ENCODE data around the gene PLAAT4. TPM values are rescaled to one million over a fixed set of nuclear protein-coding genes. Genes with fewer than 3 reads are reported as not detected.

The PLAAT4 gene
- total RNA-seq, 2 experiments from 2014 or later, result 1.3 to 6.8 TPM

DNA sequence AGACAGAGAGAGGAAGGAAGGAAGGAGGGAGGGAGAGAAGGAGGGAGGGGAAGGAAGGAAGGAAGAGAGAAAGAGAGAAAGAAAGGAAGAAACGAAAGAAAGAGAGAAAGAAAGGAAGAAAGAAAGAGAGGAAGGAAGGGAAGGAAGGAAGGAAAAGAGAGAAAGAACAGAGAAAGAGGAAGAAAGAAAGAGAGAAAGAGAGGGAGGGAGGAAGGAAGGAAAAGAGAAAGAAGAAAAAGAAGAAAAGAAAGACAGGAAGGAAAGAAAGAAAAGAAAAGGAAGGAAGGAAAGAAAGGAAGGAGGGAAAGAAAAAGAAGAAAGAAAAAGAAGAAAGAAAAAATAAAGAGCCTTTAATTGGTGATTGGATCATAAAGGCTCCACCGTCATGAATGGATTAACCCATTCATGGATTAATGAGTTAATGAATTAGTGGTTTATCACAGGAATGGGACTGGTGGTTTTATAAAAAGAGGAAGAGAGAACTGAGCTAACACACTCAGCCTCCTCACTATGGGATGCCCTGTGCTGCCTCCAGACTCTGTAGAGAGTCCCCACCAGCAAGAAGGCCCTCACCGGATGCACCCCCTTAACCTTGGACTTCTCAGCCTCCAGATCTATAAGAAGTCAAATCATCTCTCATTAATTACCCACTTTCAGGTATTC is 35.5 kb downstream of the PLAAT4 start:
- peak; percentile 78 for DNase-seq (ENCODE audit: low spot score)
- no peak for TF ChIP-seq EZH2phosphoT487 (IDR thresholded peaks at IDR 0.05; ENCODE audit: borderline replicate concordance, low read depth, low read length)
- TF ChIP-seq, protein P1, sequence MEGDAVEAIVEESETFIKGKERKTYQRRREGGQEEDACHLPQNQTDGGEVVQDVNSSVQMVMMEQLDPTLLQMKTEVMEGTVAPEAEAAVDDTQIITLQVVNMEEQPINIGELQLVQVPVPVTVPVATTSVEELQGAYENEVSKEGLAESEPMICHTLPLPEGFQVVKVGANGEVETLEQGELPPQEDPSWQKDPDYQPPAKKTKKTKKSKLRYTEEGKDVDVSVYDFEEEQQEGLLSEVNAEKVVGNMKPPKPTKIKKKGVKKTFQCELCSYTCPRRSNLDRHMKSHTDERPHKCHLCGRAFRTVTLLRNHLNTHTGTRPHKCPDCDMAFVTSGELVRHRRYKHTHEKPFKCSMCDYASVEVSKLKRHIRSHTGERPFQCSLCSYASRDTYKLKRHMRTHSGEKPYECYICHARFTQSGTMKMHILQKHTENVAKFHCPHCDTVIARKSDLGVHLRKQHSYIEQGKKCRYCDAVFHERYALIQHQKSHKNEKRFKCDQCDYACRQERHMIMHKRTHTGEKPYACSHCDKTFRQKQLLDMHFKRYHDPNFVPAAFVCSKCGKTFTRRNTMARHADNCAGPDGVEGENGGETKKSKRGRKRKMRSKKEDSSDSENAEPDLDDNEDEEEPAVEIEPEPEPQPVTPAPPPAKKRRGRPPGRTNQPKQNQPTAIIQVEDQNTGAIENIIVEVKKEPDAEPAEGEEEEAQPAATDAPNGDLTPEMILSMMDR (conservative IDR thresholded peaks at IDR 0.05; ENCODE audit: low read length), result no peak
- BruUV-seq (replicated peaks), result no TSS peak
- CTCF ChIA-PET (ENCODE audit: unreplicated experiment), result no interaction called here
- H4K20me1 ChIP-seq (ENCODE audit: insufficient read depth, low read length), result no peaks in the 10 kb centered on the region
- H3K9me3 ChIP-seq (ENCODE audit: low read length), result no peaks in the 10 kb centered on the region
- intact Hi-C loops (cut with micrococcal nuclease; ENCODE audit: unreplicated experiment), result no loop called here
- H3K36me3 ChIP-seq (ENCODE audit: insufficient read depth, low read length), result no peaks in the 10 kb centered on the region
- H3K4me2 ChIP-seq (ENCODE audit: low read length), result peak overlapping the region; percentile 49
- H3K27ac ChIP-seq (ENCODE audit: low read depth, low read length, poor library complexity, severe bottlenecking), result peak overlapping the region; percentile 68
- H3K79me2 ChIP-seq (ENCODE audit: insufficient read depth, low read depth, low read length), result no peaks in the 10 kb centered on the region
- H3K9me2 ChIP-seq (ENCODE audit: insufficient read depth, low read length), result no peaks in the 10 kb centered on the region
- peak overlapping the region; percentile 45; the same call in 1 of the 2 replicates for H2AFZ ChIP-seq (ENCODE audit: low read length)
- H3K4me1 ChIP-seq (ENCODE audit: insufficient read depth, low read length, poor library complexity, severe bottlenecking), result peaks cover 53% of the 10 kb centered on the region
- peak overlapping the region; percentile 16 for H3K4me3 ChIP-seq (ENCODE audit: low read depth, low read length, poor library complexity, severe bottlenecking)
- POLR2A ChIA-PET, result interaction anchor here (0.6 to 1.3 kb wide), 2 partner anchors 8 to 20 kb away, joined by 3 to 4 read pairs; no protein-coding TSS in a partner anchor

DNA sequence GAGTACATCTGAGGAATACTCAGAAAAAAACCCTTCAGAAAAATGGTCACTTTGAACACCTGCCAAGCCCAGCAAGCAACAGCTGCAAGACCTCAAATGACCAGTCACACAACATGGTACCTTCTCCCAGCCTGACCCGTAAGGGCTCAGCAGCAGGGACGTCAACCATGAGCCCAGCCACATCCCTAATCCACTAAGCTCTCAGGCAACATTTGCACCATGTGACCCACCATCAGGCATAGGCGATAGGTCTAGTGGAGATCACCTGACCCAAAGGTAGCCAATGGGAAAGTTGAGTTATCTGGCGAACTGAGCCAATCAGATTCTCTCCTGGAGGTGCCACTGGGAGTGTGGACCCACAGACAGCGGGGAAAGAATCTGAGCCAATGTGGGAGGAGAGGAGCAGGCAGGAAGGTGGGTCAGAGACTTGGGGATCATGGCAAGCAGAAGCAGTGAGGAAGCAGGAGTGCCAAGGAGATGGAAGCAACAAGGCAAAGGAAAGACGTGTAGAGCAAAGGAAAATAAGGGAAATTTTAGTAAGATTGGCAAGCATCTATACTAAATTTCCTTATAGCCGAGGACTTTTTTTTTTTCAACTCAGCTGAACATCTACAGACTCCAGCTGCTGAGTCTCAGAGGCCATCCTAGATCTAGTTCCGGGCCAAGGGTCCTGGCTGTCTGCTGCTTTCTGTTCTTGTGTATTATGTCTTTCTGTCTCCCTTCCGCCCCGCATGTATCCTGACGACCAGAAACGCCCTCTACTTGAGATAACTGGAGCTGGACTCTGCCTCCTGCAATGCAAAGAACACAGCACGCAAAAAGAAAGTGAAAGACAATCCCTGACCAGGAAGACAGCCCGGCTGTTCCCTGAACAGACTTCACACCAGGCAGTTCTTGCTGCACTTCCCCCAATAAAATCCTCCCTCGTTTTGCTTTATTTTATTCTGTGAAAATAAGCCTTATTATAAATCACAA is 37.6 kb downstream of the PLAAT4 start:
- ChIA-PET POLR2A (interaction anchor here (0.6 to 1.1 kb wide), 2 partner anchors 13 to 42 kb away, joined by 3 read pairs; no protein-coding TSS in a partner anchor), CTCF (ENCODE audit: unreplicated experiment) (interaction anchor here (1.1 kb wide), 1 partner anchor 18 kb away, joined by 8 read pairs; no protein-coding TSS in a partner anchor)
- H3K4me2 ChIP-seq (ENCODE audit: low read length), result peak overlapping the region; percentile 60
- H3K36me3 ChIP-seq (ENCODE audit: insufficient read depth, low read length), result no peaks in the 10 kb centered on the region
- peak overlapping the region; percentile 42 for H3K4me3 ChIP-seq (ENCODE audit: low read depth, low read length, poor library complexity, severe bottlenecking)
- H3K27ac ChIP-seq (ENCODE audit: low read depth, low read length, poor library complexity, severe bottlenecking), result no peak overlapping the region
- peak overlapping the region; percentile 97 for H2AFZ ChIP-seq (ENCODE audit: low read length)
- H3K4me1 ChIP-seq (ENCODE audit: insufficient read depth, low read length, poor library complexity, severe bottlenecking), result peaks cover 40% of the 10 kb centered on the region
- H3K79me2 ChIP-seq (ENCODE audit: insufficient read depth, low read depth, low read length), result no peaks in the 10 kb centered on the region
- no peaks in the 10 kb centered on the region for H3K9me2 ChIP-seq (ENCODE audit: insufficient read depth, low read length)
- DNase-seq (ENCODE audit: low spot score), result peak; percentile 63
- H4K20me1 ChIP-seq (ENCODE audit: insufficient read depth, low read length), result no peaks in the 10 kb centered on the region
- TF ChIP-seq EZH2phosphoT487 (IDR thresholded peaks at IDR 0.05; ENCODE audit: borderline replicate concordance, low read depth, low read length), result no peak
- TF ChIP-seq, protein P1 (conservative IDR thresholded peaks at IDR 0.05; ENCODE audit: low read length), result peak; percentile 33; the same call in 1 of the 2 replicates
- H3K9me3 ChIP-seq (ENCODE audit: low read length), result no peaks in the 10 kb centered on the region
- intact Hi-C loops (cut with micrococcal nuclease; ENCODE audit: unreplicated experiment), result no loop called here
- no TSS peak for BruUV-seq (replicated peaks)

Measured in OCI-LY7 (cell line).